HS-5 (cell line): ENCODE results near the gene KCNH5.

Experiments
- DNase-seq: peaks from one replicate; pipeline ENCODE4 v3.0.0-alpha.2; 2012; ENCODE audit warnings: low read depth

Gene KCNH5

DNA sequence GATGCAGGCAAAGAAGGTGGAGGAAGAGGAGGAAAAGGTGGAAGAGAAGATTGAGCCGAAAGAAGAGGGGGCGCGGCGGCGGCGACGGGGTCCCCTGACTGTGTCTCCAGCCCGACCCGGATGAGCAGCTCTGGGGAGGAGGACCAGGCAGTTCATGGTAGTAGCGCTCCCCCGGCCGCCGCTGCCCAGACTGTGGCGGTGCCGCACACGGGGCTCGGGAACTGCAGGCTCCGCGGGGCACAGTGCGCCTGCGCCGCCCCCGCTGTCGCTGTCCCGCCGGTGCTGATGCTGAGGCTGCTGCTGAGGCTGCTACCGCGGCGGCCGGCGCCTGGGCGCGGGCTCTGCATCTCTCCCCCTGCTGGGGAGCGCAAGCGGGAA lies at the start of gene KCNH5:
Gene KCNH5, minus strand, starts transcription at position 225 of the 378 bp plus-strand sequence. CDS start 272 bp downstream, outside the sequence.
- no peak for DNase-seq

DNA sequence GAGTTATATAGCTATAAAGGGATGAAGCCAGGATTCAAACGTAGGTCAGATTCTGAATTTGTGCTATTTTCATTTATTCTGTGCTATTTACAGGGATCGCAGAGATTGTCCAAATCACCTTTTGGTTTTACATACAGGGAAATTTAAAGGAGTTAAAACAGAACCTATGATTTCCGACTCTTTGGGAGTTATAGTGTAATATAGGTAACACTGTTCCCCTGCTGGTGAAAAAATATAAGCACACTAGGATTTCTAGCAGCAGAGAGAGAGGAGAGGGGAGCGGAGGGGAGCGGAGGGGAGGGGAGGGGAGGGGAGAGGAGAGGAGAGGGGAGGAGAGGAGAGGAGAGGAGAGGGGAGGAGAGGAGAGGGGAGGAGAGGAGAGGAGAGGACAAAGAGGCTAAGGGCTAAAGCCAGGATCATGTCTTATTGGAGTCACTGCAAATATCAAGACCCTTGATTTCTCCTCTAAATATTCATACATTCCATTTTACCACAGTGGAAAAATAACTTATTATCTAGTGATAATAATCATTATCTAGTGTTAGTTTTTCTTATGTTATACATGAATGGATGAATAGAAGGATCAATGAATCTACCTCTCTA lies 46.2 kb upstream of the KCNH5 start:
- DNase-seq = no peak

DNA sequence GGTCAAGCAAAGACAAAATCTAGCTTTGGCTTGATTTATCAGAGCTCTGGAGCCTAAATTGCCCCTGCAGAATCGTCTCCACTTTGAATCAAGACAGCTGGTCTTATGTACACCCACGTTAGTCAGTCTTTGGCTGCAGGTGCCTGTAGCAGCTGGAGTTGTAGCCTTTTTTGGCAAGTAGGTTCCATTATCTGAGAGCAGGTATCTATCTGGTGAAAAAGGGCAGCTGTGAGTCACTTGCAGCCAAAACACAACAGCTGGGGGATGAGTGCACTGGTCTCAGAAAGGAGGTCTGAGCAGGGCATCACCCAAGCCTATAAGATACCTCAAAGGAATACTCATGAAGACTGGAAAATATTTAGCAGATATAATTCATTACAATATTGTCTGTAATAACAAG lies 43.6 kb upstream of the KCNH5 start:
- DNase-seq = no peak

DNA sequence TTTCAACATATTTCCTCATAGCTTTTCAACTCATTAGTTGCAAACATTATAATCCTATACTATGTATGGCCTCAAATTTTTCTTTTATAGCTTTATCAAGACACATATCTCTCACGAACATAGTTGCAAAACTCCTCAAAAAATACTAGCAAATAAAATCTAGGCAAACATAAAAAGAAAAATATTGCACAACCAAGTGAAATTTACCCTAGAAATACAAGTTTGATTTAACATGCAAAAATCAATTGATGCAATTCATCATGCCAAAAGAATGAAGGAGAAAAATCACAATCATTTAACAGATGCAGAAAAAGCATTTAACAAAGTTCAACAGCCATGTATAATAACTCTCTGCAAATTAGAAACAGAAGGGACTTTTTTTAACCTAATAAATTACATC lies 33.3 kb upstream of the KCNH5 start:
- DNase-seq = no peak

DNA sequence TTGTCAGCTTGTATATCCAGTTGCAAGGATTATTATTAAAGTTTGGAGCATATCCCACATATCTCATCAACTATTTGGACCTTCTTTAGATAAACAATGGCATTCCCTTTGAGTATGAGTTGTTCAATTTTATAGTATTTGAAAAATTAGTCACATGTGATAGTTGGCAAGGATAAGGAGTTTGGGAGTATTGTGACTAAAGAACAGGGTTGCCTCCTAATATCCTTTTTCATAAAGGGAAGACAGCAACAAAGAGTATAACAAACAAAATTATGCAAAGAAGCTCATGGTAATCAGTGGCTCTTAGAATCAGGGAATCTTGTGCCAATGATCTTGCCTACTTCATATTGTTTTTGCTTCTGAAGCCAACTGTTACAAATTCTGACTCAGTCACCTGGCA lies 31.2 kb upstream of the KCNH5 start:
- DNase-seq = no peak

GRCh38 chr14:63055631-63056030 lies 10.4 kb upstream of the KCNH5 start:
- no peak for DNase-seq

DNA sequence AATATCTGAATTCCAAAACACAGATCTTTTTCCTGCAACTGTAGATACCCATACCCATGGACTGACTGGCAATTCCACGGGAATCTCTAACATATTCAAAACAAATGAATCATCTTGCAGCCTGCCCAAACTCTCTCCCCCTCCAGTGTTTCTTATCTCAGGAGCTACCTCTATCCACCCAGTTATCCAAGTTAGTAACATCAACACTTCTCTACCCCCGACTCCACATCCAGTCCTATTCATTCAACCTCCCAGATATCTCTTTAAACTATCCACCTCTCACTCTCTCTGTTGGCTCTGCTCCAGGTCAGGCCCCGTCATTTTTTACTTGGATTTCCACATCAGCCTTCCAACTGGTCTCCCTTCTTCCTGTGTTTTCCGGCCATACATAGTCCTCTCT lies 6.7 kb upstream of the KCNH5 start:
- no peak for DNase-seq

- DNase-seq = no peak
Observed at GRCh38 chr14:63051301-63051700, 6.0 kb upstream of the KCNH5 start.

GRCh38 chr14:63050694-63051093 lies 5.4 kb upstream of the KCNH5 start:
- DNase-seq = no peak

DNA sequence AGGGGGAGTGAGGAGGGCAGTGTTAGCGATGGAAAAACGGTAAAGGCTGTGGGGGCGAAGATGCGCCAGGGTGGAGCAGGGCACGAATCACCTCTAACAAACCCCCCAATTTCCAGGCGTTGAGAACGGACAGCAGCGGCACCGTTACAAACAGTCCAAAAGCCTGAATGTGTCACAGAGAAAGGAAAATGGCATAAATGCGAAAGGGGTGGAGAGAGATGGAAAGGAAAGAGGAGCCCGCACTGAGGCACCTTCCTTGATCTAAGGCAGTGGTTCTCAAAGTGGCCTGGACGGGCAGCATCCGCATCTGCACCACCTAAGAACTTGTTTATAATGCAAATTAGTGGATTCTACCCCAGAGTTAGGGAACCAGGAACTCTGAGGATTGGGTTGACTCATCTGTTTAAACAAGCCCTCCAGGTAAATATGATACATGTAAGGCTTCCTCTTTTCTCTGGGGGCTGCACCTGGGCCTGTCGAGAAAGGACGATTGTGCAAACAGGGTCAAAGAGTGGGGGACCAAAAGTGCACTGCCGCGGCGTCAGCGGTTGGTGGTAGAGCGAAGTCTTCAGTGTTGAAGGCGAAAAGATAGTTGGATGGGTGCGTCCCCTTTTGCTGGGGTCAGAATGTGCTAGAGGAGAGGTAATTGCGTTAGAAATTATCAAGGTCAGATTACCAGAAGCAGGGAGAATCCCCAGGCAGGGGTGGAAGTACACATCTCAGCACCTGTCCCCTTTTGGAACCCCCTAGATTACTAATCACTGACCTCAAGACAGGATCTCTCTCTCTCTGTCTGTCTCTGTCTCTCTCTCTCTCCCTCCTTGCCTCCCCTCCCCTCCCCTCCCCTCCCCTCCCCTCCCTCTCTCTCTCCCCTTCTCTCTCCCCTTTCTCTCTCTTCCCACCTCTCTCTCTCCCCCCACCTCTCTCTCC lies 1.3 kb upstream of the KCNH5 start:
- DNase-seq = no peak

DNA sequence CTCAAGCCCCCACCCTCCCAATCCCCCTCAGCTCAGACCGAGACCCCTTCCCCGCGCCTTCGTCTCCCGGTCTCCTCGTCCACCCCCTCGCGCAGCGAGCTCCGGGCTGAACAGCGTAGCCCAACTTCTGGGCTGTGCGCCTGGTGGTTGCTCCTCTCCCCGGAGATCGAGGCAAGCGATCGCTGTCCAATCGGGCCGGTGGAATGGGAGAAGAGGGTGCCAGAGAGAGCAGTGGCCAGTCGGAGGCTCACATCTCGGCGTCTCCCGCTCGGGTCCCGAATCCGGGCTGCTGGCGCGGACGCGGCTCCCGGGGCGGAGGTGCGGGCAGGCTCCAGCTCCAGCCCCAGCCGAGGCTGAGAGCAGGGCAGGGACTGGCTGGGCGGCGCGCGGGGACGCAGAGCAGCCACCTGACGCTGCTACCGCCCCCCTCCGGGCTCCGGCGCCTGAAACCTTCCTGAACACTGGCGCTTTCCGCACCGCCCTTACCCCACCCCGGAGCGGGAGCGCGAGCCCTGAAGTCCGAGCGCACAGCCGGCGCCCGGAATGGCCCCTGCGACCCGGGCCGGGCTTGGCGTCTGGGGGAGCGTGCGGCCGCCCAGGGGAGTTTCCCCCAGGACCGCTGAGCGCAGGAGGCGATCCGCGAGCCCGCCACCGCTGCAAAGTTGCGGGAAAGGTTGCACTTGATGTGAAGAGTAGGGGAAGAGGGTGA lies 508 bp upstream of the KCNH5 start:
- DNase-seq = no peak

DNA sequence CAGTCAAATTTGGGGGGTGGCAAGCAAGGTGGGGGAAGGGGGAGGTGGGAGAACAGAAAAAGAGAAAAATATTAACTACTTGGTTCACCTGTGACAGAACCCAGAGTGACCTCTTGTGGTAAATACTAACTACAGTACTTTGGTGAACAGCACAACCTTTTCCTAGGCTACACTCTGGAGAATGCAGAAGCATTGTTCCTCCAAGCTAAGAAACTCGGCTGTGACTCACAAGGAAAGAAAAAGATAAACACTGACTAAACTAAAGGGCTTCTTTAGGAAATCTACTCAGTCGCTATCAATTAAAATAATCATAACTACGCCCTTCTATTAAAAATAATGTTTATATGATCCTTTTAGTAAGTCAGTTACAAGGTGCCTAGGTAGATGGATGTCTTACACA lies 5.4 kb downstream of the KCNH5 start:
- DNase-seq = peak; percentile 1

GRCh38 chr14:63032641-63033040 lies 12.6 kb downstream of the KCNH5 start:
- no peak for DNase-seq

DNA sequence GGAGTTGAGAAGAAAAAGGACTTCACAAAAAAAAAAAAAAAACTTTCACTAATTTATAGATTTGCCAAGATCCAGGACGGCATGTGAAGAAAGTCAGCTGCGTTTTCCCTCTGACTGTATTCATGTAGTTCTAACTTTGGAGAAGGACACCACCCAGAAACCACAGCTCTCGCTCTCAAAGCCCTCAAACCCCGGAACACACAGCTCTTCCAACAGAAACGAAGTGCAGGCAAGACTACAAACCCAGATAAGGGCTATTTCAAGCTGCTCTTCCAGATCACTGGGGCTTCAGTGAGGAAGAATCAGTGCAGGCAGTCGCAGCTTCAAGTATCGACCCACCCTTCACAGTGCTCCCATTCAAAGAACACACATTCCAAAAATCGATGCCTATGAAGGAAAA lies 13.2 kb downstream of the KCNH5 start:
- no peak for DNase-seq

- DNase-seq = no peak
Observed at GRCh38 chr14:63030113-63030512, 15.1 kb downstream of the KCNH5 start.

GRCh38 chr14:63027719-63028118 lies 17.5 kb downstream of the KCNH5 start:
- no peak for DNase-seq

GRCh38 chr14:63026491-63026890 lies 18.8 kb downstream of the KCNH5 start:
- no peak for DNase-seq

DNA sequence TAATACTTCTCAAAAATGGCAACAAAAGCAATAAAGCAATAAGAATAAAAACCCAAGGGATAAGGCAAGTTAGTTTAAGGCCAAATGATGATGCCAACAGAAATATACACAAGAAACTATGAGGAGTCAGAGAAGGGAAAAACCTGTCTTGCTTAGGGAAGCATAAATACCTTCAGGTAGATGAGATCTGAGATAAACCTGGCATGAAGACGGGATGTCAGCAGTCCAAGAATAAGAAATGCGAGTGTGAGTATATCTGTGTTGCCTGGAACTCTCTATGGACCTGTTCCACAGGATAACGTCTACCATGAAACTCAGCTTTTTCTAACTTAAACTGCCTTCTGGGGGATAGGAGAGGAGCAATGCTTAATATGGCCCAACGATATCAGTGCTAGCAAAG lies 30.6 kb downstream of the KCNH5 start:
- no peak for DNase-seq

- DNase-seq = no peak
Observed at GRCh38 chr14:63012171-63012570, 33.1 kb downstream of the KCNH5 start.

DNA sequence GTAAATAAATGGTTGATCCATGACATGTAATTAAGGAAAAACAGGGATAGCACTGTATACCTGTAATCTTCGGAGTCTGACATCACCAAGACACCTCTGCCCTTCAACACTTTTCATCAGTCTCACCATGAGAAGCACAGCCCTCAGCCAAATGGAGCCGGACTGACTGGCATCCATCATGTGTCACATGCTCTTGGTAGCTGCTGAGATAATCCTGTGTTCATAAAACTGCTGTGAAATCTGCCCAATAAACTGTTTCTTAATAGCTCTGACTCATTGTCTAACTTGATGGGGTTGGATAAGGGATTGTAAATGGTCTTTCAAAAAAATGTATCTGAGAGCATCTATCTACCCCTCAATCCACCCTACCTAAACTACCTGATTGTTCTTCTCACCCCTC lies 33.6 kb downstream of the KCNH5 start:
- DNase-seq = no peak

GRCh38 chr14:63009495-63009894 lies 35.8 kb downstream of the KCNH5 start:
- no peak for DNase-seq

GRCh38 chr14:63006531-63006930 lies 38.7 kb downstream of the KCNH5 start:
- no peak for DNase-seq

DNA sequence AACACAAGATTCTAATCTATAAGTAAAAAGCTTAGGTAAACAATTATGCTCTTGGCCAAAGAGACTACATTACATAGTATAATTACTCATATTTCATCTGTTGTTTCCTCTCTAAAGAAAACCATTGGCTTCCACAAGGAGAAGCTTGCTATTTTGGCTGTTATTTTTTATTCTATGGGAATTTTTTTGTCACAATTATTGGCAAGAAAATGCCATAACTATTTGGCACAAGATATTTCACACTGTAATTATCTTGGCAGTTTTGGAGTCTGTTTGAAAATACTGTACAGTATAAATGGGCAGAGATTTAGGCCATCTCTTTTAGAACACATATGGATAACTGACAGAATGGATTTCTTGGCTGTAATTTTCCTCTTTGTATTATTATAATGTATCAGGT lies 51.2 kb downstream of the KCNH5 start:
- no peak for DNase-seq
